HL-60 (cell line): ENCODE results near the gene LRRC8E.

Experiments
- DNase-seq, 2 experiments: peaks; one replicate each; pipeline ENCODE4 v3.0.0-alpha.2; 2010 to 2020; ENCODE audit warnings: low read depth in 1 of 2, low spot score in 1 of 2
- H3K27ac ChIP-seq: fragments of 250-450 bp; sonication (Bioruptor Pico); replicated peaks from 2 replicates; pipeline ENCODE4 v1.5.1; 2020; ENCODE audit warnings: mild to moderate bottlenecking, moderate library complexity
- H3K27me3 ChIP-seq: fragments of 250-450 bp; sonication (Bioruptor Pico); 2 replicates; pipeline ENCODE4 v1.5.1; 2021; ENCODE audit warnings: mild to moderate bottlenecking, moderate library complexity; ENCODE audit not compliant: insufficient read depth, poor library complexity, severe bottlenecking
- H3K4me3 ChIP-seq: replicated peaks from 2 replicates; pipeline ENCODE4 v1.5.1; 2011; ENCODE audit warnings: mild to moderate bottlenecking, control low read depth, low read length; ENCODE audit not compliant: insufficient read depth
- GABPA ChIP-seq: IDR thresholded peaks from 2 replicates; pipeline ENCODE4 v1.6.1; 2012; ENCODE audit warnings: low read depth
- POLR2AphosphoS5 ChIP-seq: IDR thresholded peaks from 2 replicates; pipeline ENCODE4 v1.6.1; 2012; ENCODE audit warnings: low read depth
- SPI1 ChIP-seq: IDR thresholded peaks from 2 replicates; pipeline ENCODE4 v1.6.1; 2012; ENCODE audit warnings: low read depth, mild to moderate bottlenecking, borderline replicate concordance
- TF ChIP-seq, protein P1 (sequence below): IDR thresholded peaks from 2 replicates; pipeline ENCODE4 v1.6.1; 2012; ENCODE audit warnings: low read depth; ENCODE audit not compliant: insufficient replicate concordance
- TF ChIP-seq, protein P2 (sequence below): IDR thresholded peaks from one replicate; pipeline ENCODE4 v1.5.1; 2011; ENCODE audit warnings: low read length, control low read depth, inconsistent platforms; ENCODE audit not compliant: insufficient read depth

Gene LRRC8E

DNA sequence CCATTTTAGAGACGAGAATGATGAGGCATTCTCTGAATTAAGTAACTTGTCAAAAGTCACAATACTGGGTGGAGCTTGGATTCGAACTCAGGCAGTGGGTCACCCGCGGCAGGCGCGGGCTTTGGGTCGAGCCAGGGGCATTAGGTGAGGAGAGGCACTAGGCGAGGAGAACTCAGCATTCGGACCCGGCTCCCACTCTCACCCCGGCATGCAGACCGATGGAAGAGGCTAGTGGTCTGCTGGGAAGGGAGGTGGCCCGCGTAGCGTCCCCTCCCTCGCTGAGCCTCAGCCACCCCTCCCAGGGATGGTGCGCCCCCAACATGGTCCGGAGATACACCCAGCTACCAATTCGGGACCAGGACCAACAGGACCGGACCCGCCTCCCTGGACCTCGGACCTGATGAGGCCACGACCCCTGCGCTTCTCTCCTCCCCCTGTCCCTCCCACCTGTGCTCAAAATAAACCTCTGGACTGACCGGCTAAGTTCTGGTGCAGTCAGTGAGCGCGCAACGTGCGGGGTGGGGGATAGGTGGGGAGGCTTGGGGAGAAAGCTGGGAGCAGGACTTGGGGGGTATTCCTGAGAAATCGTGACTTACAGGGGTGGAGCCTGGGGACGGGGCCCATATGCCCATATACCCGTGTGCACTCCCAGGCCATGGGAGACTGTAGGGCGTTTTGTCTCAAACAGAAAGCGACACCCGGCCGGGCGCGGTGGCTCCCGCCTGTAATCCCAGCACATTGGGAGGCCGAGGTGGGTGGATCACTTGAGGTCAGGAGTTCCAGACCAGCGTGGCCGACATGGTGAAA is 30.5 kb downstream of the LRRC8E start:
- peaks cover 3% of the 10 kb centered on the region for H3K27me3 ChIP-seq
- TF ChIP-seq, protein P1, sequence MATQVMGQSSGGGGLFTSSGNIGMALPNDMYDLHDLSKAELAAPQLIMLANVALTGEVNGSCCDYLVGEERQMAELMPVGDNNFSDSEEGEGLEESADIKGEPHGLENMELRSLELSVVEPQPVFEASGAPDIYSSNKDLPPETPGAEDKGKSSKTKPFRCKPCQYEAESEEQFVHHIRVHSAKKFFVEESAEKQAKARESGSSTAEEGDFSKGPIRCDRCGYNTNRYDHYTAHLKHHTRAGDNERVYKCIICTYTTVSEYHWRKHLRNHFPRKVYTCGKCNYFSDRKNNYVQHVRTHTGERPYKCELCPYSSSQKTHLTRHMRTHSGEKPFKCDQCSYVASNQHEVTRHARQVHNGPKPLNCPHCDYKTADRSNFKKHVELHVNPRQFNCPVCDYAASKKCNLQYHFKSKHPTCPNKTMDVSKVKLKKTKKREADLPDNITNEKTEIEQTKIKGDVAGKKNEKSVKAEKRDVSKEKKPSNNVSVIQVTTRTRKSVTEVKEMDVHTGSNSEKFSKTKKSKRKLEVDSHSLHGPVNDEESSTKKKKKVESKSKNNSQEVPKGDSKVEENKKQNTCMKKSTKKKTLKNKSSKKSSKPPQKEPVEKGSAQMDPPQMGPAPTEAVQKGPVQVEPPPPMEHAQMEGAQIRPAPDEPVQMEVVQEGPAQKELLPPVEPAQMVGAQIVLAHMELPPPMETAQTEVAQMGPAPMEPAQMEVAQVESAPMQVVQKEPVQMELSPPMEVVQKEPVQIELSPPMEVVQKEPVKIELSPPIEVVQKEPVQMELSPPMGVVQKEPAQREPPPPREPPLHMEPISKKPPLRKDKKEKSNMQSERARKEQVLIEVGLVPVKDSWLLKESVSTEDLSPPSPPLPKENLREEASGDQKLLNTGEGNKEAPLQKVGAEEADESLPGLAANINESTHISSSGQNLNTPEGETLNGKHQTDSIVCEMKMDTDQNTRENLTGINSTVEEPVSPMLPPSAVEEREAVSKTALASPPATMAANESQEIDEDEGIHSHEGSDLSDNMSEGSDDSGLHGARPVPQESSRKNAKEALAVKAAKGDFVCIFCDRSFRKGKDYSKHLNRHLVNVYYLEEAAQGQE: no peak
- no peak for TF ChIP-seq POLR2AphosphoS5
- no peak for TF ChIP-seq GABPA
- no peak for TF ChIP-seq SPI1
- TF ChIP-seq, protein P2, sequence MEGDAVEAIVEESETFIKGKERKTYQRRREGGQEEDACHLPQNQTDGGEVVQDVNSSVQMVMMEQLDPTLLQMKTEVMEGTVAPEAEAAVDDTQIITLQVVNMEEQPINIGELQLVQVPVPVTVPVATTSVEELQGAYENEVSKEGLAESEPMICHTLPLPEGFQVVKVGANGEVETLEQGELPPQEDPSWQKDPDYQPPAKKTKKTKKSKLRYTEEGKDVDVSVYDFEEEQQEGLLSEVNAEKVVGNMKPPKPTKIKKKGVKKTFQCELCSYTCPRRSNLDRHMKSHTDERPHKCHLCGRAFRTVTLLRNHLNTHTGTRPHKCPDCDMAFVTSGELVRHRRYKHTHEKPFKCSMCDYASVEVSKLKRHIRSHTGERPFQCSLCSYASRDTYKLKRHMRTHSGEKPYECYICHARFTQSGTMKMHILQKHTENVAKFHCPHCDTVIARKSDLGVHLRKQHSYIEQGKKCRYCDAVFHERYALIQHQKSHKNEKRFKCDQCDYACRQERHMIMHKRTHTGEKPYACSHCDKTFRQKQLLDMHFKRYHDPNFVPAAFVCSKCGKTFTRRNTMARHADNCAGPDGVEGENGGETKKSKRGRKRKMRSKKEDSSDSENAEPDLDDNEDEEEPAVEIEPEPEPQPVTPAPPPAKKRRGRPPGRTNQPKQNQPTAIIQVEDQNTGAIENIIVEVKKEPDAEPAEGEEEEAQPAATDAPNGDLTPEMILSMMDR: no peak
- no peak overlapping the region for H3K27ac ChIP-seq
- no peak for DNase-seq
- no peak overlapping the region for H3K4me3 ChIP-seq

DNA sequence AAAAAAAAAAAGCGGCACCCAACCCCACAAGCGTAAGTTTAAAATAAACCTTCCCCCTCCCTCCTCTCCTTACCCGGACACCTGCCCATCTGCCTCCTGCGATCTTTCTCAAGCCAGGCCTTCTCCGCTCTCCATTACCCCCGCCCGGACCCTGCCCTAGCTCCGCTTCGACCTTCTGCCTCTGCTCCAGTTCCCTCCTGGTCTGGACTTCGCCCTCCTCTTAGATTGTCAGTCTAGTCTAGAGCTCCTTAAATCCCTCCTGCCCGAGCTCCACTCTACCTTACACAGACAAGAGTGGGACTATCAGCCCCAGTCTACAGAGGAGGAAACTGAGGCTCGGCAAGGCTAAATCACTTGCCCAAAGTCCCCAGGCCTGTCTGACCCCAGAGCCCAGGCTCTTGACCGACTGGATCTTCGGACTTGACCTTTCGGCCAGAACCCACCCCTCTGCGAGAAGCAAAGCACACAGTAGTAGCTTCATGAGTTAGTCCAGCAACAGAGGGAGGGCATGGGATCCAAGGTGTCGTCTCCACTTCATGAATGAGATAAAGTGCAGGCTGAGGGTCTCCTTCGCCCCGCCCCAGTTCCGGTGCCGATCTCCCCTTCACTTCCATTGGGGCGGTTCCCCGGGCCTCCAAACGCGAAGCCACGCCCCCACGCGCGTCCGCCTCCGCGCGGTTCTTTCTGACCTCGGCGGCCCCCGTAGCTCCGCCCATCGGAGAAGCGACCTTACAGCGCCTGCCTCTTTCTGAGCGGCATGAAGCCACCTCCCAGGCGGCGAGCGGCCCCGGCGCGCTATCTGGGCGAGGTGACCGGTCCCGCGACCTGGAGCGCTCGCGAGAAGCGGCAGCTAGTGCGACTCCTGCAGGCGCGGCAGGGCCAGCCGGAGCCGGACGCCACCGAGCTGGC is 31.6 kb downstream of the LRRC8E start, which contains the start of gene SNAPC2:
TSS of gene SNAPC2 (plus strand) at position 729 of the 909 bp plus-strand sequence. CDS start at position 758, 29 bp downstream.
- Histone ChIP-seq H3K4me3 (peak within 1 kb of the TSS; percentile 85), H3K27me3 (peaks cover 3% of the 10 kb centered on the region), H3K27ac (peak within 1 kb of the TSS; percentile 57)
- TF ChIP-seq, protein P2: no peak
- TF ChIP-seq, protein P1: no peak
- 0 out of 2 replicates have a peak, but pooled peaks have one; percentile 47 for TF ChIP-seq POLR2AphosphoS5
- TF ChIP-seq GABPA: no peak
- TF ChIP-seq SPI1: no peak
- DNase-seq: peak; percentile 86 to 96

DNA sequence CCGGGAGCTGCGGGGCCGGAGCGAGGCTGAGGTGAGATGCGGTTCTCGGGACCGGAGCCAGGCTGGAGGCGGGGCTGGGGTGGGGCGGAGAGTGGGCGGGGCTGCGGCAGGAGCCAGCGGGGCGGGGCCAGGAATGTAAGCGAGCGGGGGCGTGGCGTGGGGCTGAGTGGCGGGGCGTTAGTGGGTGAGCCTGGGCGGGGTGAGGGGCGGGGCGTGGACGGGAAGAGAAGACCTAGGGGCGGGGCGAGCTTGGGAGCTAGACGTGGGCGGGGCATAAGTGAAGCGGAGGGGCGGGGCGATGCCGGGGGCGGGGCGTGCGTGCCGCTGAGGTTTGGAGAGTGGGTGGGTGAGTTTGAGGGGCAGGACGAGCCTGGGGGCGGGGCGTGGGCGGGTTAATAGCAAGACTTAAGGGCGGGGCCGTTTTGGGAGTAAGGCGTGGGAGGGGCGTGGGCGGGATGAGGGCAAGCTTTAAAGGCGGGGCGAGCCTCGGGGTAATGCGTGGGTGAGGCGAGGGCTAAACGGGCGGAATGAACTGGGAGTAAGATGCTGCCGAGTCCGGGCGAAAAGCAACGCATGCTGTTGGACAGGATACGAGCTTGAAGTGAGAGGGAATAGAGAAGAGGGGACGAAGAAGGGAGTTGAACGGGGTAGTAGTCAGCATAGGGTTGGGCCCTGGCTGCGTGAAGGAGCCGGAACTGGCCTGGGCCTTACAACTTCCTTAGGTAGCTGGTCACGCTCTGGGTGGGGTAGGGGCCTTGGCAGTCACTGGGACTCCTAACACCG is 32.4 kb downstream of the LRRC8E start:
- DNase-seq: peak; percentile 90 to 97
- Histone ChIP-seq H3K27ac (peak overlapping the region; percentile 57), H3K4me3 (peak overlapping the region; percentile 85), H3K27me3 (peaks cover 3% of the 10 kb centered on the region)
- TF ChIP-seq POLR2AphosphoS5 (no peak), GABPA (no peak), SPI1 (no peak)
- TF ChIP-seq, protein P1: no peak
- TF ChIP-seq, protein P2: no peak
